HG03139 (cell line): ENCODE data around the gene MSANTD7.

Experiments
- ATAC-seq: cut with Tn5 transposase; IDR thresholded peaks from one replicate; pipeline ENCODE4 v1.9.1; 2021; ENCODE audit not compliant: unreplicated experiment

MSANTD7 gene

GRCh38 chr10:14879928-14880193 lies 41.8 kb downstream of the MSANTD7 start:
- no peak for ATAC-seq

DNA sequence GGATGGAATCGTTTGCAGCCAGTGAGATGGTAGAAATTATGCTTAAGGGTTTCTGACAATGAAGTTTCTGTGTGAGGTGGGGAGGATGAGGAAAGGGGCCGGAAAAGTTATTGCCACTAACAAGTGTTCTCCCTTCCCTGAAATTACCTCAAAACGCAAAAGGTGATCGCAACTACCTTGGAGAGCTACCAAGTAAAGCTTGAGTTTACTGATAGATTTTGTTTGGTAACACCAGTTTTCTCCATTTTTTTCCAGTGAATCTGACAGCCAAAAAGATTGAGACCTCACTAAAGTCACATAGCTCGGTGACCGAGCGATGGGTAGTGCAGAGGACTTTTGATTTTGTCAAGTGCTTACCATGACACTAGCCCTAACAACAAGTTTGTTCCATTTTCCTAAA lies 42.1 kb downstream of the MSANTD7 start:
- ATAC-seq: no peak

- no peak for ATAC-seq
These were observed 46.0 kb downstream of the MSANTD7 start for GRCh38 chr10:14884082-14884481.
